Esophagus squamous epithelium (tissue), 5 donors: ENCODE data around the gene KRTAP12-1. TPM values are rescaled to one million over a fixed set of nuclear protein-coding genes. Genes with fewer than 3 reads are reported as not detected.

Experiments
- DNase-seq: peaks from one replicate; lab custom pipeline; 2025; lab: John Stamatoyannopoulos, UW
- H3K27ac ChIP-seq, 4 donors: fragments of 200-600 bp; sonication (generic); one replicate each; pipeline ENCODE4 v1.5.1; 2016 to 2019; ENCODE audit warnings: mild to moderate bottlenecking in 1 of 4
- H3K27me3 ChIP-seq, 4 donors: fragments of 200-600 bp; sonication (generic); 1 replicate in 3 of 4; 2 replicates in 1 of 4; pipeline versions ENCODE4 v1.5.1 to v1.6.0; 2017 to 2021; ENCODE audit warnings: antibody characterized with exemption in 1 of 4
- H3K36me3 ChIP-seq, 3 donors: fragments of 200-600 bp; sonication (generic); one replicate each; pipeline ENCODE4 v1.5.1; 2016 to 2019
- H3K4me1 ChIP-seq, 3 donors: fragments of 200-600 bp; sonication (generic); one replicate each; pipeline ENCODE4 v1.5.1; 2017 to 2019
- H3K4me3 ChIP-seq, 4 donors: fragments of 200-600 bp; sonication (generic); 1 replicate in 3 of 4; 2 replicates in 1 of 4; pipeline ENCODE4 v1.5.1; 2016 to 2019; ENCODE audit warnings: mild to moderate bottlenecking in 2 of 4, moderate library complexity in 1 of 4
- H3K9me3 ChIP-seq, 3 donors: fragments of 200-600 bp; sonication (generic); one replicate each; pipeline ENCODE4 v1.5.1; 2016 to 2019
- POLR2A ChIP-seq, 4 donors: fragments of 450-650 bp; IDR thresholded peaks; one replicate each; pipeline ENCODE4 v1.6.1; 2017; ENCODE audit warnings: antibody characterized with exemption in 4 of 4, mild to moderate bottlenecking in 4 of 4, moderate library complexity in 3 of 4
- WGBS, 2 donors: methylation state at CpG; one replicate each; pipeline ENCODE4 v1.1.5; 2018; 5-methylcytosine and 5-hydroxymethylcytosine counted together
- intact Hi-C: fragments of 100-400 bp; cut with DNase I; formaldehyde crosslinking; loops from one replicate; pipeline ENCODE4 v1.15.0; 2022
- total RNA-seq, 4 donors: library from RNA; depleted of rRNA; stranded (reverse); fragments of >200 nt; gene quantifications; one replicate each; pipeline ENCODE4 v1.1.0, GENCODE V29; 2016
- TF ChIP-seq, protein P1 (sequence below), 6 experiments: fragments of 450-650 bp in 4 of 6; fragments of 200-600 bp in 2 of 6; sonication (generic) in 2 of 6; IDR thresholded peaks; one replicate each; pipeline ENCODE4 v1.5.1; 2016 to 2019; ENCODE audit warnings: antibody characterized with exemption in 6 of 6, mild to moderate bottlenecking in 4 of 6, moderate library complexity in 4 of 6
- donor health status: DM: yes; HTN: yes; CAD: no.

Gene KRTAP12-1
- total RNA-seq, 4 donors from 2014 or later, result not detected

DNA sequence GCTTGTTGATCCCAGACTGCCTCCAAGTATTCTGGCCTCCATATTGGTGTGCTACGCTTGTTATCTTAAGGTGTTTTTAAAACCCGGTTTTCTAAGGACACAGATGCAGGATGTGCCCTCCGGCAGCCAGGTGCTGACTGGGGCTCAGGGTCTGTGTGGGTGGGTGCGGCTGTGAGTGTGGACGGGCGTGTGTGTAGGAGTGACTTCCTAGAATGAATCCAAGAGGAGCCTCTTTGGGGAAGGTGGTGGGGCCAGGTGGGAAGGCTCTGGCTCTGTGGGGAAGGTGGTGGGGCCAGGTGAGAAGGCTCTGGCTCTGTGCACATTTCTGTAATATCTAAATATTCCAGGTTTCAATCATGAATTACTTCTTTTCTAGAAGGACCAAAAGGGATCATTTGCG lies 42.2 kb upstream of the KRTAP12-1 start:
- Histone ChIP-seq H3K4me1 (peaks cover 0 to 9% (median 6%) of the 10 kb centered on the region in 3 donors), H3K27me3 (peaks cover 6 to 90% (median 12%) of the 10 kb centered on the region in 4 donors), H3K4me3 (no peak overlapping the region), H3K36me3 (no peaks in the 10 kb centered on the region), H3K27ac (no peak overlapping the region), H3K9me3 (no peaks in the 10 kb centered on the region)
- WGBS, 2 donors, result 86 to 89% methylated on average over 5 to 7 of the region's 7 CpGs
- no peak for TF ChIP-seq POLR2A (IDR thresholded peaks at IDR 0.05)
- TF ChIP-seq, protein P1, sequence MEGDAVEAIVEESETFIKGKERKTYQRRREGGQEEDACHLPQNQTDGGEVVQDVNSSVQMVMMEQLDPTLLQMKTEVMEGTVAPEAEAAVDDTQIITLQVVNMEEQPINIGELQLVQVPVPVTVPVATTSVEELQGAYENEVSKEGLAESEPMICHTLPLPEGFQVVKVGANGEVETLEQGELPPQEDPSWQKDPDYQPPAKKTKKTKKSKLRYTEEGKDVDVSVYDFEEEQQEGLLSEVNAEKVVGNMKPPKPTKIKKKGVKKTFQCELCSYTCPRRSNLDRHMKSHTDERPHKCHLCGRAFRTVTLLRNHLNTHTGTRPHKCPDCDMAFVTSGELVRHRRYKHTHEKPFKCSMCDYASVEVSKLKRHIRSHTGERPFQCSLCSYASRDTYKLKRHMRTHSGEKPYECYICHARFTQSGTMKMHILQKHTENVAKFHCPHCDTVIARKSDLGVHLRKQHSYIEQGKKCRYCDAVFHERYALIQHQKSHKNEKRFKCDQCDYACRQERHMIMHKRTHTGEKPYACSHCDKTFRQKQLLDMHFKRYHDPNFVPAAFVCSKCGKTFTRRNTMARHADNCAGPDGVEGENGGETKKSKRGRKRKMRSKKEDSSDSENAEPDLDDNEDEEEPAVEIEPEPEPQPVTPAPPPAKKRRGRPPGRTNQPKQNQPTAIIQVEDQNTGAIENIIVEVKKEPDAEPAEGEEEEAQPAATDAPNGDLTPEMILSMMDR (IDR thresholded peaks at IDR 0.05), result no peak
- DNase-seq, result no peak
- intact Hi-C loops, result no loop called here

DNA sequence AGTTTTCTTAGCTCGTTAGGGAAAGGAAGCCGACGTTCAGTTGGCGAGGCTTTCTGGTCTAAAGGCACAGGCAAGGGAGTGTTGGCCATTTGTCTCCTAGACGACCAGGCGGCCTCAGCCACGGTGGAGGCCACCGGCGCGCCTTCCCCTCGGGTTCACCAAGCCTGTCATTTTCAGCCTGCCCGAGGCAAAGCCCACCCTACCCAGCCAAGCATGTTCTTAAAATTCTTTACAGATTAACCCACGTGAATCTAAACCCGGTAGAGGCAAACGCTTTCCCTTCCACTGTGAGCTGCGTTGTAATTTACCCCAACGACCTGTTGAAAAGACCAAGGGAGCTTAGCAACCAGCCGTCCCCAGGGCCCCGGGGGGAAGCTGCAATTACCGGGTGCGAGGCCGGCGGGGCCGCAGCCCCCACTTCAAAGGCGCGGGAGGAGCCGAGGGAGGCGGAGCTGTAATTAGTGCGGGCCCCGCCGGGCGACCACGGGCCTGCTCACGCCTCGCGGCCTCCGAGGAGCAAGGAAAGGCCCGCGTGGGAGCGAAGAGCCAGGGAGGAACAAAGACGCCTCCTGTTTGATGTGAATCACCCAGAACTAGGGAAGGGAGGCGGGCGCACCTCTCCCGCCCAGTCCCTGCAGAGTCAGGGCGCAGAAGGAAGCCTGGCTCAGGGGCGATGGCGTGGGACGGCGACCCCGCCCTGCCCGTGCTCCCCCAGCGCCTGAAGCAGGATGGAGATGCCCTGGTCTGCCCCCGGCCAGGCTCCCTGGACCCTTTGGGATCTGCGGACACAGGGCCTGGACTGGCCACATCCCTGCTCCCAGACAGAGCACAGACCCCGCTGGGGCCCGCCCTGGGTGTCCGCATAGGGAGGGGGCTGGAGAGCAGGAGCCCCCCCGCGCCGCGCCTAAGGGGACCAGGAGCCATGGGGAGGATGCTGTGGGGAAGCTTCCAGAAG lies 41.5 kb upstream of the KRTAP12-1 start:
- DNase-seq, result no peak
- H3K4me3 ChIP-seq, result no peak overlapping the region
- 24 to 36% methylated on average over 11 to 23 of the region's 61 CpGs for WGBS, 2 donors

DNA sequence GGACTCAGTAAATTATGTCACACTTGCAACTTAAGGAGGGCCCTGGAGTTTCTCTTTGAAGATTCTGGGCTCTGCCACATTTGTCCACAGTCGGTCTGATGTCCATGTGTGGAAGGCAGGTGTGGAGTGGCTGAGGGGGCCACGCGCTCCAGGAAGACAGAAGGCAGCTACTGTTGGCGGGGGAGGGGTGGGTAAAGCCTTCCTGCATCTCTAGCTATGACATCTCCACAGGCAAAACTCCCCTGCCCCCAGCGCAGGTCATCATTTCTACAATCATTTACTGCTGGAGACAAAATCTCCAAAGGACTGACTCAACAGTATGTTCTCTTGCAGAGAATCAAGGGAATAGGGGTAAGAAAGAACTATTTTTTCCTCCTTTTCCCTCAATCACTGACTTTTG lies 40.8 kb upstream of the KRTAP12-1 start:
- H3K27me3 ChIP-seq, result peaks cover 6 to 98% (median 12%) of the 10 kb centered on the region in 4 donors
- no peak overlapping the region for H3K4me3 ChIP-seq
- H3K4me1 ChIP-seq, result peaks cover 0 to 9% (median 6%) of the 10 kb centered on the region in 3 donors
- no peak for TF ChIP-seq POLR2A (IDR thresholded peaks at IDR 0.05)
- TF ChIP-seq, protein P1 (IDR thresholded peaks at IDR 0.05), result no peak
- WGBS, 2 donors, result 55 to 81% methylated on average over 1 to 3 of the region's 5 CpGs
- no peaks in the 10 kb centered on the region for H3K36me3 ChIP-seq
- H3K27ac ChIP-seq, result no peak overlapping the region
- DNase-seq, result no peak
- intact Hi-C loops, result no loop called here
- no peaks in the 10 kb centered on the region for H3K9me3 ChIP-seq

More for the DNA sequence above, 41.5 kb upstream of the KRTAP12-1 start:
- H3K27me3 ChIP-seq, result peaks cover 6 to 96% (median 12%) of the 10 kb centered on the region in 4 donors
- peaks cover 0 to 9% (median 6%) of the 10 kb centered on the region in 3 donors for H3K4me1 ChIP-seq
- H3K36me3 ChIP-seq, result no peaks in the 10 kb centered on the region
- intact Hi-C loops, result no loop called here
- TF ChIP-seq POLR2A (IDR thresholded peaks at IDR 0.05), result no peak
- TF ChIP-seq, protein P1 (IDR thresholded peaks at IDR 0.05), result no peak
- no peaks in the 10 kb centered on the region for H3K9me3 ChIP-seq
- no peak overlapping the region for H3K27ac ChIP-seq

DNA sequence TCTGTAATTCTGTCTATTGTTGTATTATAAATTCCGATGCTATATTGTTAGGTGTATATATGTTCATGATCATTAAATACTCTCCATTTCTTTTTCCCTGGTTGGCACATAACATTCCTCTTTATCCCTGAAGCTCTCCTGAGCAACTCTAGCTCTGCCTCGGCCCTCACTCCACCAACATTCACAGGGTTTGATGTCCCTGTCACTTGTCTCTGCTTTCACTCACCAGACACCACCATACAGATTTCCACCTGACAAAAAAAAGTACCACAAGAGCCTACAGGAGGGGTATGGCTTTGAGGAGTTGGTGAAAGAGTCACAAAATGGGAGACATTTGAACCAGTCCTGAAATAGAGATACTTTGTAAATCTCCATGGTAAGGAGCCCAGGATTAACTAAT lies 38.2 kb upstream of the KRTAP12-1 start:
- no peaks in the 10 kb centered on the region for H3K9me3 ChIP-seq
- H3K27ac ChIP-seq, result no peak overlapping the region
- no peak for TF ChIP-seq POLR2A (IDR thresholded peaks at IDR 0.05)
- DNase-seq, result no peak
- H3K4me3 ChIP-seq, result no peak overlapping the region
- intact Hi-C loops, result no loop called here
- H3K36me3 ChIP-seq, result no peaks in the 10 kb centered on the region
- WGBS, 2 donors, result 68 to 89% methylated on average over 2 of the region's 2 CpGs
- H3K27me3 ChIP-seq, result peaks cover 6 to 84% (median 12%) of the 10 kb centered on the region in 4 donors
- H3K4me1 ChIP-seq, result peaks cover 0 to 9% (median 6%) of the 10 kb centered on the region in 3 donors

DNA sequence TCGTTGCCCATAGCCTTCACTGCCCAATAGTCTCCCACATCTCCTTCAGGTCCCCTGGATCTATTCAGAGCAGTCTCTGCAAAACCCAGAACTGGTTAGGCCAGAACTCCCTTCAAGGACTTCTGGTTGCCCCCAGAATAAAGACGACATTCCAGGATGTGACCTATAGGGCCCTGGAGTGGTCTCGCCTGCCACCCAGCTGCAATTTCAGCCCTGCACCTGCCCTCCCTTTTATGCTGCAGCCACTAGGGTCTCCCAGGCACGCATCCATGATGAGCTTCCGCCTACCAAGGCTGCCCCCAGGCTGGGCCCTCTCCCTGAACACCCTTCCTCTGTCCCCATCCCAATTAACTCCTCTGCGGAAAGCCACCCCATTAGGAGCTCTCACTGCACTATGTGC lies 36.6 kb upstream of the KRTAP12-1 start:
- H3K4me3 ChIP-seq, result no peak overlapping the region
- intact Hi-C loops, result no loop called here
- H3K36me3 ChIP-seq, result no peaks in the 10 kb centered on the region
- DNase-seq, result no peak
- no peak overlapping the region for H3K27ac ChIP-seq
- no peak for TF ChIP-seq POLR2A (IDR thresholded peaks at IDR 0.05)
- TF ChIP-seq, protein P1 (IDR thresholded peaks at IDR 0.05), result no peak
- H3K4me1 ChIP-seq, result peaks cover 0 to 6% (median 3%) of the 10 kb centered on the region in 3 donors
- H3K27me3 ChIP-seq, result peaks cover 0 to 84% (median 7%) of the 10 kb centered on the region in 4 donors
- H3K9me3 ChIP-seq, result no peaks in the 10 kb centered on the region
- 50 to 54% methylated on average over 4 to 5 of the region's 6 CpGs for WGBS, 2 donors
